HG02973 (cell line): ENCODE results near the gene MECP2.

ENCODE experiments used
- ATAC-seq: cut with Tn5 transposase; IDR thresholded peaks from one replicate; pipeline ENCODE4 v1.9.1; 2021; ENCODE audit warnings: moderate library complexity; ENCODE audit not compliant: unreplicated experiment

MECP2 gene

GRCh38 chrX:154019061-154019621 lies 78.4 kb downstream of the MECP2 start:
- no peak for ATAC-seq

- no peak for ATAC-seq
These were observed 78.9 kb downstream of the MECP2 start for GRCh38 chrX:154018518-154019060.

- no peak for ATAC-seq
These were observed 79.6 kb downstream of the MECP2 start for GRCh38 chrX:154017766-154018517.

GRCh38 chrX:154016366-154017076 lies 81.0 kb downstream of the MECP2 start:
- no peak for ATAC-seq

- ATAC-seq, result no peak
These were observed 81.8 kb downstream of the MECP2 start for GRCh38 chrX:154015581-154016264.

- no peak for ATAC-seq
These were observed 82.8 kb downstream of the MECP2 start for GRCh38 chrX:154014429-154015380.

GRCh38 chrX:154013614-154014360 lies 83.7 kb downstream of the MECP2 start:
- no peak for ATAC-seq

GRCh38 chrX:154013001-154013421 lies 84.5 kb downstream of the MECP2 start:
- no peak for ATAC-seq

- no peak for ATAC-seq
These were observed 85.1 kb downstream of the MECP2 start for GRCh38 chrX:154012336-154012991.

GRCh38 chrX:154011376-154012335 lies 85.9 kb downstream of the MECP2 start:
- no peak for ATAC-seq

GRCh38 chrX:154010330-154011087 lies 87.0 kb downstream of the MECP2 start:
- ATAC-seq, result no peak

- ATAC-seq, result no peak
These were observed 89.0 kb downstream of the MECP2 start for GRCh38 chrX:154008521-154008920.

- ATAC-seq, result no peak
These were observed 90.6 kb downstream of the MECP2 start for GRCh38 chrX:154006947-154007346.

GRCh38 chrX:154004315-154004714 lies 93.2 kb downstream of the MECP2 start:
- ATAC-seq, result no peak

- no peak for ATAC-seq
These were observed 95.2 kb downstream of the MECP2 start for GRCh38 chrX:154002215-154002719.

- ATAC-seq, result no peak
These were observed 97.5 kb downstream of the MECP2 start for GRCh38 chrX:154000051-154000450.
